Transverse colon (tissue), 4 donors: ENCODE data around the gene CCDC50. TPM values are rescaled to one million over a fixed set of nuclear protein-coding genes. Genes with fewer than 3 reads are reported as not detected.

Experiments used
- DNase-seq: peaks from one replicate; pipeline ENCODE4 v3.0.0-alpha.2; 2019
- H3K27ac ChIP-seq, 4 donors: fragments of 200-600 bp; sonication (generic); 2 replicates each; pipeline ENCODE4 v1.5.1; 2016 to 2018; ENCODE audit warnings: inconsistent platforms in 4 of 4
- H3K27me3 ChIP-seq: fragments of 200-600 bp; sonication (generic); 2 replicates; pipeline ENCODE4 v1.5.1; 2017; ENCODE audit warnings: inconsistent platforms
- H3K36me3 ChIP-seq, 4 donors: fragments of 200-600 bp; sonication (generic); 2 replicates each; pipeline ENCODE4 v1.5.1; 2017 to 2019; ENCODE audit warnings: inconsistent platforms in 4 of 4
- H3K4me1 ChIP-seq, 4 donors: fragments of 200-600 bp; sonication (generic); 2 replicates each; pipeline ENCODE4 v1.5.1; 2017 to 2020; ENCODE audit warnings: inconsistent platforms in 4 of 4
- H3K4me3 ChIP-seq, 4 donors: fragments of 200-600 bp; sonication (generic); 1 replicate in 1 of 4; 2 replicates in 3 of 4; pipeline versions ENCODE4 v1.5.1 to v1.6.1; 2017 to 2019; ENCODE audit warnings: inconsistent platforms in 4 of 4
- H3K9me3 ChIP-seq, 2 donors: fragments of 200-600 bp; sonication (generic); 2 replicates each; pipeline ENCODE4 v1.5.1; 2017 to 2019; ENCODE audit warnings: inconsistent platforms in 2 of 2
- CTCF ChIP-seq, 5 experiments: fragments of 200-600 bp in 3 of 5; fragments of 450-650 bp in 2 of 5; sonication (generic) in 3 of 5; IDR thresholded peaks; 1 replicate in 2 of 5; 2 replicates in 3 of 5; pipeline ENCODE4 v1.5.1; 2016 to 2017; ENCODE audit warnings: antibody characterized with exemption in 5 of 5, inconsistent platforms in 3 of 5, mild to moderate bottlenecking in 2 of 5, moderate library complexity in 1 of 5
- EP300 ChIP-seq: sonication (generic); formaldehyde crosslinking; IDR thresholded peaks from one replicate; pipeline ENCODE4 v1.6.1; 2017; ENCODE audit warnings: antibody characterized with exemption, low read depth
- POLR2A ChIP-seq: fragments of 450-650 bp; IDR thresholded peaks from one replicate; pipeline ENCODE4 v1.6.1; 2016; ENCODE audit warnings: antibody characterized with exemption, mild to moderate bottlenecking, moderate library complexity
- POLR2AphosphoS5 ChIP-seq, 3 donors: sonication (generic); formaldehyde crosslinking; IDR thresholded peaks; one replicate each; pipeline ENCODE4 v1.6.1; 2016; ENCODE audit warnings: antibody characterized with exemption in 3 of 3
- WGBS, 2 donors: methylation state at CpG; one replicate each; pipeline ENCODE4 v1.1.5; 2018; ENCODE audit warnings: low coverage in 1 of 2; 5-methylcytosine and 5-hydroxymethylcytosine counted together
- in situ Hi-C, 4 donors: fragments of 200-750 bp; cut with MboI; loops; one replicate each; pipeline versions ENCODE4 v1.15.0 to v1.15.1; 2017; ENCODE audit warnings: low sequenced_read_pairs in 3 of 4, low pct_ligation_motif_present in 1 of 4, low pct_unique_long_range_greater_than_20kb in 1 of 4
- intact Hi-C: fragments of 100-400 bp; cut with DNase I; formaldehyde crosslinking; loops from one replicate; pipeline ENCODE4 v1.15.1; 2023; ENCODE audit warnings: low total_unique reads
- total RNA-seq, 4 donors: library from RNA; depleted of rRNA; stranded (reverse); fragments of >200 nt; gene quantifications; one replicate each; pipeline ENCODE4 v1.1.0, GENCODE V29; 2016

CCDC50 gene
- total RNA-seq, 4 donors from 2014 or later, result 61.3 to 78.0 (median 69.5) TPM

- WGBS, 2 donors, result 86 to 99% methylated on average over 3 of the region's 3 CpGs
- Histone ChIP-seq H3K9me3 (no peaks in the 10 kb centered on the region), H3K36me3 (peaks cover 0 to 14% (median 6%) of the 10 kb centered on the region in 4 donors), H3K4me3 (no peak overlapping the region), H3K27me3 (no peaks in the 10 kb centered on the region), H3K4me1 (no peaks in the 10 kb centered on the region), H3K27ac (no peak overlapping the region)
- DNase-seq, result no peak
- in situ Hi-C loops, result loop anchor here in 1 of 4 donors (10.0 kb wide), 1 partner anchor 156 kb away; no protein-coding TSS in a partner anchor
- intact Hi-C loops, result no loop called here
- no peak for TF ChIP-seq CTCF (IDR thresholded peaks at IDR 0.05)
- TF ChIP-seq EP300, result no peak
- no peak for TF ChIP-seq POLR2A
- no peak for TF ChIP-seq POLR2AphosphoS5 (IDR thresholded peaks at IDR 0.05)
Measured at GRCh38 chr3:191390580-191390979, 61.4 kb downstream of the CCDC50 start.

- no peak for TF ChIP-seq EP300
- TF ChIP-seq CTCF (IDR thresholded peaks at IDR 0.05), result no peak
- in situ Hi-C loops (loop anchor here in 1 of 4 donors (10.0 kb wide), 1 partner anchor 157 kb away; no protein-coding TSS in a partner anchor), intact Hi-C loops (no loop called here)
- Histone ChIP-seq H3K4me1 (no peaks in the 10 kb centered on the region), H3K27ac (no peak overlapping the region), H3K27me3 (no peaks in the 10 kb centered on the region), H3K36me3 (peaks cover 0 to 18% (median 7%) of the 10 kb centered on the region in 4 donors), H3K4me3 (no peak overlapping the region), H3K9me3 (no peaks in the 10 kb centered on the region)
- WGBS, 2 donors, result 94 to 100% methylated on average over 1 to 2 of the region's 2 CpGs
- no peak for DNase-seq
Measured at GRCh38 chr3:191391861-191392808, 62.9 kb downstream of the CCDC50 start.

GRCh38 chr3:191393146-191393545 lies 64.0 kb downstream of the CCDC50 start:
- TF ChIP-seq EP300, result no peak
- TF ChIP-seq CTCF (IDR thresholded peaks at IDR 0.05), result no peak
- TF ChIP-seq POLR2A, result no peak
- TF ChIP-seq POLR2AphosphoS5 (IDR thresholded peaks at IDR 0.05), result no peak
- no peak overlapping the region for H3K27ac ChIP-seq
- in situ Hi-C loops (loop anchor here in 1 of 4 donors (10.0 kb wide), 1 partner anchor 158 kb away; no protein-coding TSS in a partner anchor), intact Hi-C loops (no loop called here)
- peaks cover 0 to 20% (median 7%) of the 10 kb centered on the region in 4 donors for H3K36me3 ChIP-seq
- no peak overlapping the region for H3K4me3 ChIP-seq
- no peaks in the 10 kb centered on the region for H3K9me3 ChIP-seq
- no peak for DNase-seq
- no peaks in the 10 kb centered on the region for H3K27me3 ChIP-seq
- no peaks in the 10 kb centered on the region for H3K4me1 ChIP-seq

GRCh38 chr3:191397771-191398170 lies 68.6 kb downstream of the CCDC50 start:
- intact Hi-C loops (no loop called here), in situ Hi-C loops (loop anchor here in 1 of 4 donors (10.0 kb wide), 1 partner anchor 163 kb away; no protein-coding TSS in a partner anchor)
- Histone ChIP-seq H3K4me3 (no peak overlapping the region), H3K9me3 (no peaks in the 10 kb centered on the region), H3K4me1 (no peaks in the 10 kb centered on the region), H3K27ac (no peak overlapping the region), H3K36me3 (peaks cover 0 to 7% (median 0%) of the 10 kb centered on the region in 4 donors), H3K27me3 (no peaks in the 10 kb centered on the region)
- no peak for DNase-seq
- 91 to 94% methylated on average over 2 to 3 of the region's 3 CpGs for WGBS, 2 donors
- TF ChIP-seq EP300 (no peak), POLR2AphosphoS5 (IDR thresholded peaks at IDR 0.05) (no peak), POLR2A (no peak), CTCF (IDR thresholded peaks at IDR 0.05) (no peak)
